Fibroblast of lung (primary cell): Measurements from ENCODE around the gene PPP4R1. TPM values are rescaled to one million over a fixed set of nuclear protein-coding genes. Genes with fewer than 3 reads are reported as not detected.
A peak's percentile ranks its signal among the peaks of the same experiment; 100 is the strongest.

Experiments used
- DNase-seq, 2 donors: peaks; one replicate each; pipeline versions ENCODE4 v3.0.0 to v3.0.0-alpha.2; 2010; ENCODE audit warnings: low read depth in 2 of 2
- H2AFZ ChIP-seq: 2 replicates; pipeline ENCODE4 v1.5.1; 2012; ENCODE audit warnings: low read length, control low read depth, inconsistent platforms
- H3K27ac ChIP-seq: 2 replicates; pipeline ENCODE4 v1.5.1; 2011; ENCODE audit warnings: low read length, control low read depth; ENCODE audit not compliant: insufficient read depth
- H3K27me3 ChIP-seq: 2 replicates; pipeline ENCODE4 v1.5.1; 2011; ENCODE audit warnings: mild to moderate bottlenecking, low read length; ENCODE audit not compliant: control insufficient read depth, insufficient read depth
- H3K36me3 ChIP-seq: 2 replicates; pipeline ENCODE4 v1.5.1; 2011; ENCODE audit warnings: low read length; ENCODE audit not compliant: control insufficient read depth, insufficient read depth
- H3K4me1 ChIP-seq: 2 replicates; pipeline ENCODE4 v1.5.1; 2011; ENCODE audit warnings: low read length; ENCODE audit not compliant: control insufficient read depth, insufficient read depth; ENCODE audit errors: extremely low read depth
- H3K4me2 ChIP-seq: 2 replicates; pipeline ENCODE4 v1.5.1; 2011; ENCODE audit warnings: low read length, control low read depth; ENCODE audit not compliant: insufficient read depth; ENCODE audit errors: extremely low read depth
- H3K4me3 ChIP-seq, 4 experiments: fragments of 200-600 bp in 1 of 4; sonication (generic) in 1 of 4; replicated peaks in 1 of 4; 2 replicates each; pipeline ENCODE4 v1.5.1; 2011 to 2016; ENCODE audit warnings: low read length in 4 of 4, low read depth in 3 of 4, mild to moderate bottlenecking in 3 of 4, control low read depth in 2 of 4, inconsistent platforms in 1 of 4, mixed read lengths in 1 of 4; ENCODE audit not compliant: insufficient read depth in 1 of 4; ENCODE audit errors: control extremely low read depth in 1 of 4
- H3K79me2 ChIP-seq: 2 replicates; pipeline ENCODE4 v1.5.1; 2012; ENCODE audit warnings: mild to moderate bottlenecking, low read length, inconsistent platforms; ENCODE audit not compliant: control insufficient read depth, insufficient read depth
- H3K9ac ChIP-seq: 2 replicates; pipeline ENCODE4 v1.5.1; 2011; ENCODE audit warnings: mild to moderate bottlenecking, low read length, control low read depth; ENCODE audit not compliant: insufficient read depth
- H3K9me3 ChIP-seq: 2 replicates; pipeline ENCODE4 v1.5.1; 2012; ENCODE audit warnings: low read depth, low read length; ENCODE audit not compliant: control insufficient read depth, insufficient read depth
- H4K20me1 ChIP-seq: 2 replicates; pipeline ENCODE4 v1.5.1; 2011; ENCODE audit warnings: low read length; ENCODE audit not compliant: control insufficient read depth, insufficient read depth; ENCODE audit errors: extremely low read depth
- EZH2 ChIP-seq: IDR thresholded peaks from 2 replicates; pipeline ENCODE4 v1.5.1; 2012; ENCODE audit warnings: low read length, control low read depth, mild to moderate bottlenecking; ENCODE audit errors: missing control alignments
- polyA plus RNA-seq, 2 donors: library from polyadenylated mRNA; depleted of rRNA in 1 of 2; stranded (reverse) in 1 of 2; unstranded in 1 of 2; fragments of >200 nt; gene quantifications; 2 replicates each; pipeline ENCODE4 v1.2.1, GENCODE V29; 2011 to 2012; ENCODE audit warnings: missing spikeins in 1 of 2
- total RNA-seq: library from RNA; depleted of rRNA; stranded (reverse); fragments of >200 nt; gene quantifications from 2 replicates; pipeline ENCODE4 v1.2.1, GENCODE V29; 2014
- TF ChIP-seq, protein P1 (sequence below), 2 donors: IDR thresholded peaks in 1 of 2; conservative IDR thresholded peaks in 1 of 2; 1 replicate in 1 of 2; 2 replicates in 1 of 2; pipeline ENCODE4 v1.5.1; 2011 to 2012; ENCODE audit warnings: low read length in 2 of 2, control low read depth in 1 of 2, inconsistent platforms in 1 of 2, low read depth in 1 of 2, mild to moderate bottlenecking in 1 of 2

Gene PPP4R1
- total and polyA plus RNA-seq, 2 donors (not counting 1 experiment from before 2014, with no cell fraction given) = 83.5 to 108 TPM

DNA sequence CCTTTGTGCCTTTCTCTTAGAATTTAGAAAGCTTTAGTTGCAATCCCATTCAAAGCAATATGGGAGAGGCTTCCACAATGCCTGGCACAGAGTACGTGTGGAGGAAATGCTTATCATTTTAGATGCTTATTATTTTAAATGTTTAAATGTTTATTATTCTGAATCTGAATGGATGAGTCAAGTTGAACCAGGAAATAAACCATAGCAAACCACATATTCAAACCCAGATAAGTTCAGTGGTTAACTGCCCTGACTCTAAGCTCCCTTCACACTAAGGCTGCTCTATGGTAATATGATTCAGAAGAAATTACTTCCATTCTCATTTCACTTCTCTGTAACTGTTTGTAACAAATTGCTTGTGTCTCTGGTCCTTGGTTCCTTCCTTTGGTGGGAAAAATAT is 5.2 kb upstream of the PPP4R1 start:
- no peak overlapping the region for H3K9ac ChIP-seq
- no peaks in the 10 kb centered on the region for H3K9me3 ChIP-seq
- H3K4me3 ChIP-seq = peak overlapping the region in 2 of 4 experiments; percentile 1 to 9
- no peaks in the 10 kb centered on the region for H3K36me3 ChIP-seq
- H3K27ac ChIP-seq = peak overlapping the region; percentile 72
- peaks cover 14% of the 10 kb centered on the region for H3K4me1 ChIP-seq
- H3K4me2 ChIP-seq = peak overlapping the region; percentile 63
- H3K79me2 ChIP-seq = peaks cover 5% of the 10 kb centered on the region
- peak; percentile 89 to 93 for DNase-seq
- no peaks in the 10 kb centered on the region for H3K27me3 ChIP-seq
- H4K20me1 ChIP-seq = no peaks in the 10 kb centered on the region
- H2AFZ ChIP-seq = no peak overlapping the region
- TF ChIP-seq, protein P1, sequence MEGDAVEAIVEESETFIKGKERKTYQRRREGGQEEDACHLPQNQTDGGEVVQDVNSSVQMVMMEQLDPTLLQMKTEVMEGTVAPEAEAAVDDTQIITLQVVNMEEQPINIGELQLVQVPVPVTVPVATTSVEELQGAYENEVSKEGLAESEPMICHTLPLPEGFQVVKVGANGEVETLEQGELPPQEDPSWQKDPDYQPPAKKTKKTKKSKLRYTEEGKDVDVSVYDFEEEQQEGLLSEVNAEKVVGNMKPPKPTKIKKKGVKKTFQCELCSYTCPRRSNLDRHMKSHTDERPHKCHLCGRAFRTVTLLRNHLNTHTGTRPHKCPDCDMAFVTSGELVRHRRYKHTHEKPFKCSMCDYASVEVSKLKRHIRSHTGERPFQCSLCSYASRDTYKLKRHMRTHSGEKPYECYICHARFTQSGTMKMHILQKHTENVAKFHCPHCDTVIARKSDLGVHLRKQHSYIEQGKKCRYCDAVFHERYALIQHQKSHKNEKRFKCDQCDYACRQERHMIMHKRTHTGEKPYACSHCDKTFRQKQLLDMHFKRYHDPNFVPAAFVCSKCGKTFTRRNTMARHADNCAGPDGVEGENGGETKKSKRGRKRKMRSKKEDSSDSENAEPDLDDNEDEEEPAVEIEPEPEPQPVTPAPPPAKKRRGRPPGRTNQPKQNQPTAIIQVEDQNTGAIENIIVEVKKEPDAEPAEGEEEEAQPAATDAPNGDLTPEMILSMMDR (conservative IDR thresholded peaks at IDR 0.05 in 1 of 2, IDR thresholded peaks at IDR 0.05 in 1 of 2; ENCODE audit: low read depth in 1 of 2, low read length in 2 of 2) = no peak
- no peak for TF ChIP-seq EZH2

- TF ChIP-seq, protein P1 (conservative IDR thresholded peaks at IDR 0.05 in 1 of 2, IDR thresholded peaks at IDR 0.05 in 1 of 2; ENCODE audit: low read depth in 1 of 2, low read length in 2 of 2) = no peak
- TF ChIP-seq EZH2 = no peak
- Histone ChIP-seq H3K4me2 (peak overlapping the region; percentile 71), H2AFZ (peak overlapping the region; percentile 67), H4K20me1 (no peaks in the 10 kb centered on the region), H3K9ac (no peak overlapping the region), H3K9me3 (no peaks in the 10 kb centered on the region), H3K4me3 (peak overlapping the region in 2 of 4 experiments; percentile 9 to 29), H3K27ac (peak overlapping the region; percentile 72), H3K4me1 (peaks cover 14% of the 10 kb centered on the region), H3K27me3 (no peaks in the 10 kb centered on the region), H3K79me2 (peaks cover 5% of the 10 kb centered on the region), H3K36me3 (no peaks in the 10 kb centered on the region)
- peak; percentile 17 to 53 for DNase-seq
Observed at GRCh38 chr18:9619056-9619455, 4.7 kb upstream of the PPP4R1 start.

GRCh38 chr18:9617006-9617542 is 2.7 kb upstream of the PPP4R1 start:
- H3K27me3 ChIP-seq = no peaks in the 10 kb centered on the region
- DNase-seq = peak in 1 of 2 donors; percentile 51
- no peaks in the 10 kb centered on the region for H3K9me3 ChIP-seq
- H3K4me3 ChIP-seq = no peak overlapping the region
- no peak for TF ChIP-seq EZH2
- TF ChIP-seq, protein P1 (conservative IDR thresholded peaks at IDR 0.05 in 1 of 2, IDR thresholded peaks at IDR 0.05 in 1 of 2; ENCODE audit: low read depth in 1 of 2, low read length in 2 of 2) = no peak
- peaks cover 17% of the 10 kb centered on the region for H3K4me1 ChIP-seq
- no peak overlapping the region for H3K27ac ChIP-seq
- no peaks in the 10 kb centered on the region for H4K20me1 ChIP-seq
- no peak overlapping the region for H2AFZ ChIP-seq
- no peak overlapping the region for H3K4me2 ChIP-seq
- no peaks in the 10 kb centered on the region for H3K36me3 ChIP-seq
- H3K79me2 ChIP-seq = peaks cover 21% of the 10 kb centered on the region
- no peak overlapping the region for H3K9ac ChIP-seq
